Stimulated activated CD8-positive, alpha-beta memory T cell treated with anti-CD3 and anti-CD28 coated beads, Interleukin-12 subunit alpha, Interleukin-12 subunit beta, amount 100 ng/mL, for 24 hours (primary cell): Measurements from ENCODE around the gene CEP68.
"Not testable (repeated sequence)": the region's sequence is repeated elsewhere in the genome, so short reads cannot be mapped to it uniquely, and the experiment has no call there.

Source experiments
- DNase-seq: peaks from one replicate; pipeline ENCODE4 v3.0.0-alpha.2; 2020; ENCODE audit errors: extremely low read depth

Gene CEP68

GRCh38 chr2:65056215-65057053 is at the start of gene CEP68:
Gene CEP68 (plus strand): TSS chr2:65056416. CDS start chr2:65069445, 13,029 bp downstream.
- peak; percentile 90 for DNase-seq

GRCh38 chr2:65013776-65014175 is 42.4 kb upstream of the CEP68 start:
- DNase-seq = no peak

GRCh38 chr2:65015731-65016130 is 40.5 kb upstream of the CEP68 start:
- no peak for DNase-seq

GRCh38 chr2:65016789-65017188 is 39.4 kb upstream of the CEP68 start:
- no peak for DNase-seq

DNA sequence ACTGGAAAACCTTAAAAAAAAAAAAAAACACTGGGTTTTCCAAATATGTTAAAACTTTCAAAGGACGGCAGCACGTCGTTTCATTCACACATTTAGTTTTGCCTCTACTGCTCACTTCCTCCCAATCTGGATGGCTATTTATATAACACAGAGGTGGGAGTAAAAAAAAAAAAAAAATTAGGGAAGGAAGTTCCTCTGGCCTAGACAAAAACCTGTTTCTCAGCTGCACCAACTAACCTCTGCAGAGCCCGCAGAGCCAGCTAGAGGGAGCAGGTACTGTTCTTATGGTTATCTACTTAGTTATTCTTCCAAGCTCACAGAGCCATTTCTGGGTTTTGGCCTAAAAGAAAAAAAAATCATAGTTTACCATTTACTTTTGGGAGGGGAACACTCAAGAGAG is 38.9 kb upstream of the CEP68 start:
- DNase-seq = no peak

DNA sequence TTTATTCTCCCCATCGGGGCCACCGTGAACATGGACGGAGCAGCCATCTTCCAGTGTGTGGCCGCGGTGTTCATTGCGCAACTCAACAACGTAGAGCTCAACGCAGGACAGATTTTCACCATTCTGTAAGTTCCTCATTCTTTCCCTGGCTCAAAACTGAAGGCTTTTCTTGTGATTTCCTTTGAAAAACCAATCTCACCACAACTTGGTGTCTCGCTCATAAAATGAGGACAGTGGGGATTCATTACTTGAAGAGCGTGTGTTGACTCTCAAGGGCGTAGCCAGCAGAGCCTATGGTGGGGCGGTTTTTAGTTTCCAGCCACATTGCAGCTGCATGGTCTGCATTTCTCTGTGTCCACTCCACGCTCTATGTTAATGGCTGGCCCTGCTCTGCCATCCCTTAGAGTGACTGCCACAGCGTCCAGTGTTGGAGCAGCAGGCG is 38.1 kb upstream of the CEP68 start:
- DNase-seq = no peak

DNA sequence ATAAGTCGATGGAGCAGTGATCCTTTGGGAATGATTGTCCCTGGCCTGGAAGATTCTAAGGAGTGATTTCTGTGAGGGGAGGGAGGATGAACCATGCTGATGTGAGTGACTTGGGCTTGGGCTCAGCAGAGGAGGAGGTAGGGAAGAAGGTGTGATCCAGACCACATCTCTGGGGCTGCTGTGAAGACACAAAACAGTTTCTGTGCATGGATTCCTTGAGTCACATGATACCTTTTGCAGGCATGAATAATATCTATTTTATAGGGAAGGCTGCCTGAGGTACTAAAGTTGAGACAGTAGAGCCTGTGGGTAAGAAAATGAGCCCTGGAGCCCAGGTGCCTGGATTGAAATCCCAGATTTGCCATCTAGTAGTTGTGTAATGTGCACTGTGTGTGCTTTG is 37.2 kb upstream of the CEP68 start:
- DNase-seq = no peak

GRCh38 chr2:65019675-65020195 is 36.5 kb upstream of the CEP68 start:
- DNase-seq = no peak

DNA sequence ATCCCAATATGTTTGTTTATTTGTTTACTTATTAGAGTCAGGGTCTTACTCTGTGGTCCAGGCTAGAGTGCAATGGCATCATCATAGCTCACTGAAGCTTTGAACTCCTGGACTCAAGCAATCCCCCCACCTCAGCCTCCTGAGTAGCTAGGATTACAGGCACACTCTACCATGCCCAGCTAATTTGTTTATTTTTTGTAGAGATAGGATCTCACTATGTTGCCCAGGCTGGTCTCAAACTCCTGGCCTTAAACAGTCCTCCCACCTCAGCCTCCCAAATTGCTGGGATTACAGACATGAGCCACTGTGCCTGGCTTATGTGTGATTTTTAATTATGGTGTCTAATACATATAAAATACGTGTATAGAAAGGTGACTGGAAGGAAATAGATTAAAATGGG is 36.0 kb upstream of the CEP68 start:
- DNase-seq = not testable (repeated sequence)

GRCh38 chr2:65020943-65021528 is 35.2 kb upstream of the CEP68 start:
- no peak for DNase-seq

GRCh38 chr2:65021709-65022108 is 34.5 kb upstream of the CEP68 start:
- DNase-seq = no peak

DNA sequence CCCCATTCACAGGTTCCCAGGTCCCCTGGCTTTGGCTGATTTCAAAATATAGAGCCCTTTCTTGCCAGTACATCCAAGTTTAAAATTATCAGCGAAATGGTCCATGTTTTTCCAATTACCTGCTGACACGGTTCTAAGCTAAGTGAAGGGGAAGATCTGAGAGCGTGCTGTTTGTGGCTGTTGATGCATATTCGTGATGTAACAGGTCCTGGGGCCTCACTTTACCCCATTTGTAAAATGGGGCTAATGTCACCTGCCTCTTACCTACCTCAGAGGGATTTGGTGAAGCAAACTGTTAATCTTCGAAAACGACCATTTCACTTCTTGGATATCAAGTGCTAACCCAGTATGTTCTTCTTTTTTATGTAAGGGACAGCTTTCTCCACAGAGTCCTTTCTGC is 34.0 kb upstream of the CEP68 start:
- DNase-seq = no peak

- DNase-seq = no peak
Measured at GRCh38 chr2:65023742-65024141, 32.5 kb upstream of the CEP68 start.

- DNase-seq = no peak
Measured at GRCh38 chr2:65024149-65024829, 31.9 kb upstream of the CEP68 start.

DNA sequence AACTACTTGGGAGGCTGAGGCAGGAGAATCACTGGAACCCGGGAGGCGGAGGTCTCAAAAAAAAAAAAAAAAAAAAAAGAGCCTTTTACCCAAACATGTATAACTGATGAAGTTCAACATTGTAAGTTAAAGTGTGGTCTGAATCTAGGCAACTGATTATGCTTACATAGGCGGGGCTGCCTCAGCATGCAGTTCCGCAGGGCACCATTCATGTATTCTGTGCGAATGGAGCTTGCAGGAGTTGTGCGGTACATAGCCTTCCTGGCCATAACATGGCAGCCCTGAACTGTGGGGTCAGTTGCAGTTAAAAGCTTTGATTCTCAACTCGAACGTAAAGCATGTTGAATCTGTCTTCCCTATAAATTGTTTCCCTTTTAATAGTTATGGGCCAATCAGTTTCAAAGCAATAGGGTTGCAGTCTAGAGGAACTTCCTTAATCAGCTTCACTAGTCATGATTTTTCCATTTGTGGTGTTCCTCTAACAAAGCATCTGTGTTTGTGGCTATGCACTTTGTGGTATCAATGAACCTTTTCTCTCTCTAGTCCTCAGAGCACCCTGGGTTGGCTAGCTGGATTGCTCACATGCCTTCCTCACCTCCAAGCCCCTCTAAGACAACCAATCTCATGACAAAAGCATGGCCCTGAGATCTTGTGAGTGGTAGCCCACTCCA is 30.6 kb upstream of the CEP68 start:
- no peak for DNase-seq

GRCh38 chr2:65026154-65026553 is 30.1 kb upstream of the CEP68 start:
- DNase-seq = no peak

DNA sequence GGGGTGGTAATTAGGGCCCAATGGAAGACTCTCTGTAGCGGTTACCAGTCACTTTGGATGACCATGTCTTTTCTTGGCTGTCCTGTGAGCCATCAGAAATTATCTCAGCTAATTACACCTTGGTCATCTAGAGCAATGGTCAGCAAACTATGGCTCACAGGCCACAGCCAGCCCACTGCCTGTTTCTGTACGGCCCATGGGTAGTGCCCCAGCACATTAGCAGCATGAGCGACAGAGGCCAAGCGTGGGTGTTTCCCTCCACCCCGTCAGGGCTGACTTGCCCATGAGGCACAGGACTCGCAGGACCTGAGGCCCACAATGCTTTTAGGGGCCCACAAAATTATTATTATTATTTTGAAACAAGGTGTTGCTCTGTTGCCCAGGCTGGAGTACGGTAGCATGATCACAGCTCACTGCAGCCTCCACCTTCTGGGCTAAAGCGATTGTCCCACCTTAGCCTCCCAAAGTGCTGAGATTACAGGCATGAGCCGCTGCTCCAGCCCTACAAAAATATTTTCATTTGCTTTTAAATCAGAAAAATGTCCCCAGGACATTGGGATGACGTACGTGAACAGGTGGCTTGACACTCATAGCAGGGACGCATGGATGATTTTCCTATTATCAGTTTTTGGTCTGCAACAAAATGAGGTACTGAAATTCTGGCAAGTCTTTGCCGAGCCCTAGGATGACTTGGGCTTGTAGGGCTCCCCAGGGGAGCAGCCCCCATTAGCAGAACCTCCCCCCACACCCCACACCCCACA is 29.3 kb upstream of the CEP68 start:
- no peak for DNase-seq

DNA sequence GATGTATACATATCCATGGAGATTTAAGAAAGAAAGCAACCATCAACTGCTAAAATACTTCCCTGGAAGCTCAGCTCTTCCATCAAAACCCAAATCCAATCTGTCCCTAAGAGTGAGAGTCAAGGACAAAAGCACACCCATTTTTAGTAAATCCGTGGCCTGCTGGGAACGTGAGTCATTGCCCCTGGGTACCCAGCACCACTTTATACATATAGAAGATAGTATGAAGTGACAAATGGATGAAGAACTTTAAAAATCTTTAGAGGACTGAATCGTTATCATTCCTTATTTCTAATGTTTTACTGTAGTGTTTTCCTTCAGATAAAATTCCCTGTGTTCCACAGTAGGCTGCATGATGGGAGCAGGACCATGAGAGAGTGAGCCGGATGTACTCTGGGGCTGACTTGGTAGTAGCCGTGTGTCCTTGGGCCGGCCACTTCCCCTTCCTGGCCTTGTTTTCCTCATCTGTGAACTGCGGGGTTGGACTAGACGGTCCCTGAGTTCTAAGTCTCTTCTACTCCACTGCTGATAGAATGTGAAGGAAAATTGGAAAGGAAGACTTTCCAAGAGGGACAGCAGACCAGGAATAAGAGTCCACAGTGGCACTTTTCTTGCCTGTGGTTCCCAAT is 28.5 kb upstream of the CEP68 start:
- no peak for DNase-seq

- DNase-seq = no peak
Measured at GRCh38 chr2:65030476-65031332, 25.5 kb upstream of the CEP68 start.
